Measurements from ENCODE around the gene SDC3.
A peak's percentile ranks its signal among the peaks of the same experiment; 100 is the strongest.

SDC3 gene

DNA sequence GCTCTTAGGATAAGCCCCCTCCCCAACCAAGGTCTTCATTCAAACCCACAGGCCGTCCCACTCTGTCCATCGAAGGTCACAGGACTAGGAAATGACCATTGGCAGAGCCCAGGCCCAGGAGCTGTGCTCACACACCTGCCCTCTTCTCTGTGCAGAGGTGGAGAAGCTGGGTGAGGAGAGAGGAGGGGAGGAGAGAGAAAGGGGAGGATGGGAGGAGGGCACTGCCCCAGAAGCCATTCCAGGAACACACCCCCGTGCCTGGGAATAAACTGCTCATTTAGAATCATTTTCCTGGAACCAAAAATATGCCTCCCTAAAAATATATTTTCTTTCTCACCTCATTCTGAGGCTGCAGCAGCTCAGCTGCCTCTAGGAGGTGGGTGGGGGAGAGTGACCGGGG, 6.4 kb upstream of the SDC3 start:
- TF ChIP-seq, protein P1, sequence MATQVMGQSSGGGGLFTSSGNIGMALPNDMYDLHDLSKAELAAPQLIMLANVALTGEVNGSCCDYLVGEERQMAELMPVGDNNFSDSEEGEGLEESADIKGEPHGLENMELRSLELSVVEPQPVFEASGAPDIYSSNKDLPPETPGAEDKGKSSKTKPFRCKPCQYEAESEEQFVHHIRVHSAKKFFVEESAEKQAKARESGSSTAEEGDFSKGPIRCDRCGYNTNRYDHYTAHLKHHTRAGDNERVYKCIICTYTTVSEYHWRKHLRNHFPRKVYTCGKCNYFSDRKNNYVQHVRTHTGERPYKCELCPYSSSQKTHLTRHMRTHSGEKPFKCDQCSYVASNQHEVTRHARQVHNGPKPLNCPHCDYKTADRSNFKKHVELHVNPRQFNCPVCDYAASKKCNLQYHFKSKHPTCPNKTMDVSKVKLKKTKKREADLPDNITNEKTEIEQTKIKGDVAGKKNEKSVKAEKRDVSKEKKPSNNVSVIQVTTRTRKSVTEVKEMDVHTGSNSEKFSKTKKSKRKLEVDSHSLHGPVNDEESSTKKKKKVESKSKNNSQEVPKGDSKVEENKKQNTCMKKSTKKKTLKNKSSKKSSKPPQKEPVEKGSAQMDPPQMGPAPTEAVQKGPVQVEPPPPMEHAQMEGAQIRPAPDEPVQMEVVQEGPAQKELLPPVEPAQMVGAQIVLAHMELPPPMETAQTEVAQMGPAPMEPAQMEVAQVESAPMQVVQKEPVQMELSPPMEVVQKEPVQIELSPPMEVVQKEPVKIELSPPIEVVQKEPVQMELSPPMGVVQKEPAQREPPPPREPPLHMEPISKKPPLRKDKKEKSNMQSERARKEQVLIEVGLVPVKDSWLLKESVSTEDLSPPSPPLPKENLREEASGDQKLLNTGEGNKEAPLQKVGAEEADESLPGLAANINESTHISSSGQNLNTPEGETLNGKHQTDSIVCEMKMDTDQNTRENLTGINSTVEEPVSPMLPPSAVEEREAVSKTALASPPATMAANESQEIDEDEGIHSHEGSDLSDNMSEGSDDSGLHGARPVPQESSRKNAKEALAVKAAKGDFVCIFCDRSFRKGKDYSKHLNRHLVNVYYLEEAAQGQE (IDR thresholded peaks at IDR 0.05; ENCODE audit: insufficient replicate concordance, low read depth) = no peak
- no peak overlapping the region for H3K4me3 ChIP-seq (replicated peaks; ENCODE audit: insufficient read depth, low read length)
- no peak for DNase-seq (ENCODE audit: low read depth in 1 of 2, low spot score in 1 of 2)

DNA sequence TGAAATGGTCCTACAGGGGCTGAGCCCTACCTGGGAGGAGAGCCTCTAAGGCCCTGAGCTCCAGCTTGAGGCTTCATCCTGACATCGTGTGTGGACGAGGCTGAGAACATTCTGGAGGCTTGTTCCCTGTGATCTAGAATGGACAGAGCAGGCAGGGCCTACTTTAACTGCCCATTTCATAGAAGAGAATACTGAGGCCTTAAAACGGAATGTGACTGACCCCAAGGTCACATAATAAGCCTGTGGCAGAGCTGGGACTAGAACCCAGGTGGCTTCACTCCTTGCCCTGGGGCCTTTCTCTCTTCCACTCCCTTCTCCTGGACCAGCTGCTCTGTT, 6.0 kb upstream of the SDC3 start:
- DNase-seq (ENCODE audit: low read depth in 1 of 2, low spot score in 1 of 2) = no peak
- TF ChIP-seq, protein P2, sequence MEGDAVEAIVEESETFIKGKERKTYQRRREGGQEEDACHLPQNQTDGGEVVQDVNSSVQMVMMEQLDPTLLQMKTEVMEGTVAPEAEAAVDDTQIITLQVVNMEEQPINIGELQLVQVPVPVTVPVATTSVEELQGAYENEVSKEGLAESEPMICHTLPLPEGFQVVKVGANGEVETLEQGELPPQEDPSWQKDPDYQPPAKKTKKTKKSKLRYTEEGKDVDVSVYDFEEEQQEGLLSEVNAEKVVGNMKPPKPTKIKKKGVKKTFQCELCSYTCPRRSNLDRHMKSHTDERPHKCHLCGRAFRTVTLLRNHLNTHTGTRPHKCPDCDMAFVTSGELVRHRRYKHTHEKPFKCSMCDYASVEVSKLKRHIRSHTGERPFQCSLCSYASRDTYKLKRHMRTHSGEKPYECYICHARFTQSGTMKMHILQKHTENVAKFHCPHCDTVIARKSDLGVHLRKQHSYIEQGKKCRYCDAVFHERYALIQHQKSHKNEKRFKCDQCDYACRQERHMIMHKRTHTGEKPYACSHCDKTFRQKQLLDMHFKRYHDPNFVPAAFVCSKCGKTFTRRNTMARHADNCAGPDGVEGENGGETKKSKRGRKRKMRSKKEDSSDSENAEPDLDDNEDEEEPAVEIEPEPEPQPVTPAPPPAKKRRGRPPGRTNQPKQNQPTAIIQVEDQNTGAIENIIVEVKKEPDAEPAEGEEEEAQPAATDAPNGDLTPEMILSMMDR (IDR thresholded peaks at IDR 0.05; ENCODE audit: insufficient read depth, low read length) = no peak
- TF ChIP-seq, protein P1 (IDR thresholded peaks at IDR 0.05; ENCODE audit: insufficient replicate concordance, low read depth) = no peak
- TF ChIP-seq POLR2AphosphoS5 (IDR thresholded peaks at IDR 0.05; ENCODE audit: low read depth) = no peak
- TF ChIP-seq SPI1 (IDR thresholded peaks at IDR 0.05; ENCODE audit: borderline replicate concordance, low read depth) = no peak
- TF ChIP-seq GABPA (IDR thresholded peaks at IDR 0.05; ENCODE audit: low read depth) = no peak
- Histone ChIP-seq H3K4me3 (replicated peaks; ENCODE audit: insufficient read depth, low read length) (no peak overlapping the region), H3K27me3 (ENCODE audit: insufficient read depth, poor library complexity, severe bottlenecking) (peaks cover 9% of the 10 kb centered on the region), H3K27ac (replicated peaks) (no peak overlapping the region)

More for the DNA sequence above, 6.4 kb upstream of the SDC3 start:
- Histone ChIP-seq H3K27me3 (ENCODE audit: insufficient read depth, poor library complexity, severe bottlenecking) (peaks cover 5% of the 10 kb centered on the region), H3K27ac (replicated peaks) (no peak overlapping the region)

DNA sequence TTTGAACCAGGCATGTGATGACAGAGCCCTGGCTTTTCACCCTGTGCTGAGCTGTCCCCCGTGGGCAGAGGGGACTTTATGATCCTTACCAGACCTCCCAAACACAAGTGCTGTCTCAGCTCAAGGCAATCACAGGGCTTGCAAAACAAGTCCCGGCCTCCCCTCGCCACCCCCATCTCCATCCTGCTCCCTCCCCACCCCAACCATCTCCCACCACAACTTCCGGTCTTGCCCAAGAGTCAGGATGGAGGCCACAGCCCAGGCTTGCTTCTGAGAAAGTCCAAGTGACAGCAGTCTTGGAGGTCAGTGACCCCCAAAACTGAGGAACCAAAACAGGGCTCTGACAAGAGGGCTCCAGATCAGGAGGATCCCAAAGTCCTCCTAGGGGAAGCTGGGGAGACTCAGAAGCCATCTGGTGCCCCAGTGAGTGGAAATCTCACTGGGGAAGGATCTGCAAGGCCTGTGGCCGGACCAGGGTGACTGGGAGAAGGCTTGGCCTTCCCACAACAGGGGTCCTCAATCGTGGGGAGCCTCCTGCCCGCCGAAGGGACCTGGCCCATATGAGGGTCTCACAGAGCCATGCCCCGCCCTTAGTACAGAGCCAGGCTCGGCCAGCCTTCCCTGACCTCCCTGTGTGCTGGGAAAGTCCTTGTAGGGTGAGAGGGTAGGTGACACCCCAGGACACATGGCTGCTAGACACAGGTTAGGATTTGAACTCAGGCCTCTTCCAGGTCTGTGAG, 4.5 kb upstream of the SDC3 start:
- H3K27me3 ChIP-seq (ENCODE audit: insufficient read depth, poor library complexity, severe bottlenecking) = peaks cover 17% of the 10 kb centered on the region
- peak; percentile 82 to 87 for DNase-seq (ENCODE audit: low read depth in 1 of 2, low spot score in 1 of 2)
- peak overlapping the region; percentile 28 for H3K27ac ChIP-seq (replicated peaks)
- no peak overlapping the region for H3K4me3 ChIP-seq (replicated peaks; ENCODE audit: insufficient read depth, low read length)
- no peak for TF ChIP-seq SPI1 (IDR thresholded peaks at IDR 0.05; ENCODE audit: borderline replicate concordance, low read depth)
- 0 out of 2 replicates have a peak, but pooled peaks have one; percentile 20 for TF ChIP-seq POLR2AphosphoS5 (IDR thresholded peaks at IDR 0.05; ENCODE audit: low read depth)
- TF ChIP-seq, protein P1 (IDR thresholded peaks at IDR 0.05; ENCODE audit: insufficient replicate concordance, low read depth) = no peak

DNA sequence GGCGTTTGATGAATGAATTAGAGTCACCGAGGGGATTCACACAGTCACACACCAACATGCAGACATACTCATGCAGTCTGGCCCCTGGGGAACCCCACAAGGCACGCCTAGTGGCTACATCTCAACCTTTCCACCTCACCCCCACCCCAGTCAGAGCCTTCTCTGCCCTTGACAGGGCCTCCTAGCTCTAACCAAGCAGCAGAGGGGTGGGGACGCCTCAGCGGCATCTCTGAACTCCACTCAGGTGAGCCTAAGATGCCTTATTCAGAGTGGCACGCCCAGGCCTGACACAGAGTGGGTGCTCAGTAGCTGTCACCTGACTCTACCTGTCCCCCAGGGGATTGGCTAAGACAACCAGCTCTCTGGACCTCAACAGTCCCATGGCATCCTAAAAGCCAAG, 3.7 kb upstream of the SDC3 start:
- Histone ChIP-seq H3K27me3 (ENCODE audit: insufficient read depth, poor library complexity, severe bottlenecking) (peaks cover 25% of the 10 kb centered on the region), H3K4me3 (replicated peaks; ENCODE audit: insufficient read depth, low read length) (no peak overlapping the region), H3K27ac (replicated peaks) (no peak overlapping the region)
- TF ChIP-seq SPI1 (IDR thresholded peaks at IDR 0.05; ENCODE audit: borderline replicate concordance, low read depth) (no peak), GABPA (IDR thresholded peaks at IDR 0.05; ENCODE audit: low read depth) (no peak), POLR2AphosphoS5 (IDR thresholded peaks at IDR 0.05; ENCODE audit: low read depth) (no peak)
- TF ChIP-seq, protein P2 (IDR thresholded peaks at IDR 0.05; ENCODE audit: insufficient read depth, low read length) = no peak
- TF ChIP-seq, protein P1 (IDR thresholded peaks at IDR 0.05; ENCODE audit: insufficient replicate concordance, low read depth) = no peak
- DNase-seq (ENCODE audit: low read depth in 1 of 2, low spot score in 1 of 2) = no peak

All from HL-60 (cell line).